Kidney (tissue), 14 donors: ENCODE data around the gene HPS6. TPM values are rescaled to one million over a fixed set of nuclear protein-coding genes. Genes with fewer than 3 reads are reported as not detected.

Experiments
- DNase-seq, 5 donors: peaks; one replicate each; pipeline ENCODE4 v3.0.0-alpha.2; 2013 to 2020
- FAIRE-seq: peaks from 2 replicates; lab custom pipeline; 2012; peaks lifted over from hg19 to GRCh38; lab: Jason Lieb, UNC
- H3K27ac ChIP-seq, 2 donors: one replicate each; pipeline ENCODE4 v1.7.0; 2013; ENCODE audit warnings: low read depth in 2 of 2, low read length in 2 of 2, inconsistent platforms in 1 of 2
- H3K27me3 ChIP-seq: one replicate; pipeline ENCODE4 v1.7.1; 2013; ENCODE audit warnings: low read length, inconsistent platforms; ENCODE audit not compliant: control insufficient read depth, insufficient read depth
- H3K36me3 ChIP-seq, 3 donors: one replicate each; pipeline versions ENCODE4 v1.7.0 to v1.7.1; 2013; ENCODE audit warnings: low read length in 3 of 3, control low read depth in 1 of 3, inconsistent platforms in 1 of 3; ENCODE audit not compliant: insufficient read depth in 3 of 3, control insufficient read depth in 2 of 3
- H3K4me1 ChIP-seq, 3 donors: one replicate each; pipeline versions ENCODE4 v1.7.0 to v1.7.1; 2013; ENCODE audit warnings: low read length in 3 of 3, inconsistent platforms in 1 of 3, low read depth in 1 of 3; ENCODE audit not compliant: control insufficient read depth in 2 of 3, insufficient read depth in 2 of 3
- H3K4me3 ChIP-seq, 3 donors: one replicate each; pipeline versions ENCODE4 v1.7.0 to v1.8.1; 2013; ENCODE audit warnings: low read length in 3 of 3, control low read depth in 1 of 3, inconsistent platforms in 1 of 3
- H3K9ac ChIP-seq, 3 donors: one replicate each; pipeline versions ENCODE4 v1.7.0 to v1.7.1; 2013; ENCODE audit warnings: low read length in 3 of 3, control low read depth in 1 of 3, inconsistent platforms in 1 of 3
- H3K9me3 ChIP-seq, 3 donors: one replicate each; pipeline versions ENCODE4 v1.7.0 to v1.7.1; 2013; ENCODE audit warnings: low read length in 3 of 3, control low read depth in 1 of 3, inconsistent platforms in 1 of 3; ENCODE audit not compliant: control insufficient read depth in 2 of 3, insufficient read depth in 1 of 3
- CTCF ChIP-seq: IDR thresholded peaks from 3 replicates; pipeline ENCODE4 v1.5.1; 2012; ENCODE audit warnings: mild to moderate bottlenecking, moderate library complexity, borderline replicate concordance; ENCODE audit not compliant: insufficient read depth; ENCODE audit errors: extremely low read depth
- intact Hi-C: fragments of 100-400 bp; cut with DNase I; formaldehyde crosslinking; loops from one replicate; pipeline ENCODE4 v1.11.1; 2022
- polyA plus RNA-seq: library from polyadenylated mRNA; stranded (reverse); fragments of 350-450 nt; fragmentation: Illumina TruSeq; extraction: RNeasy Lipid Tissue Mini Kit (QIAGEN cat#74804); gene quantifications from one replicate; pipeline ENCODE4 v1.2.3, GENCODE V29; 2014; ENCODE audit warnings: low read depth, low replicate concordance; ENCODE audit not compliant: insufficient read depth
- total RNA-seq: library from RNA; stranded (reverse); fragmentation: NEBNext Ultra II Directional; extraction: Animal tissue kit (Norgen Biotek cat#: 25700); gene quantifications from one replicate; pipeline ENCODE4 v1.2.1, GENCODE V29; 2021
- donor health status: control.
- donor health status: control.
- donor health status: control.
- donor health status: control.
- donor health status: control.
- donor health status: DM: yes; HTN: yes; CAD: no.
- donor health status: Normal renal cell carcinoma (clear cell type).

HPS6 gene
- total and polyA plus RNA-seq, 2 donors from 2014 or later: 11.9 to 20.0 TPM

DNA sequence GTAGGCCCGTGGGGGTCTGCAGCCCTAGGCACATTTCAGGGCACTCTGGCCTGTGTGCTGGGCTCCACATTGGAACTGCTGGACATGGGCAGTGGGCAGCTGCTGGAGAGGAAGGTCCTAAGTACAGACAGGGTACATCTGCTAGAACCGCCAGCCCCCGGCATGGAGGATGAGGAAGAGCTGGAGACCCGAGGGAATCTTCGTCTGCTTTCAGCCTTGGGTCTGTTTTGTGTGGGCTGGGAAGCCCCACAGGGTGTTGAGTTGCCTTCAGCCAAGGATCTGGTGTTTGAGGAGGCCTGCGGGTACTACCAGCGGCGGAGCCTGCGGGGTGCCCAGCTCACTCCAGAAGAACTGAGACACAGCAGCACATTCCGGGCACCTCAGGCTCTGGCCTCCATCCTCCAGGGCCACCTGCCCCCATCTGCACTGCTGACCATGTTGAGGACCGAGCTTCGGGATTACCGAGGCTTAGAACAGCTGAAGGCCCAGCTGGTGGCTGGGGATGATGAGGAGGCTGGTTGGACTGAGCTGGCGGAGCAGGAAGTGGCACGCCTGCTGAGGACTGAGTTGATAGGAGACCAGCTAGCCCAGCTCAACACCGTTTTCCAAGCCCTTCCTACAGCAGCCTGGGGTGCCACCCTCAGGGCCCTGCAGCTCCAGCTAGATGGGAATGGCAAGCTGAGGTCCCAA lies 1.4 kb downstream of the HPS6 start:
- TF ChIP-seq CTCF: no peak
- Histone ChIP-seq H3K4me3 (peak overlapping the region; percentile 40 to 82 (median 75)), H3K9me3 (no peaks in the 10 kb centered on the region), H3K9ac (peak overlapping the region in 1 of 3 donors; percentile 67), H3K27ac (no peak overlapping the region), H3K4me1 (peaks cover 0 to 21% (median 6%) of the 10 kb centered on the region in 3 donors), H3K27me3 (no peaks in the 10 kb centered on the region), H3K36me3 (peaks cover 0 to 4% (median 0%) of the 10 kb centered on the region in 3 donors)
- FAIRE-seq (no peak), DNase-seq (no peak)
- intact Hi-C loops: no loop called here

DNA sequence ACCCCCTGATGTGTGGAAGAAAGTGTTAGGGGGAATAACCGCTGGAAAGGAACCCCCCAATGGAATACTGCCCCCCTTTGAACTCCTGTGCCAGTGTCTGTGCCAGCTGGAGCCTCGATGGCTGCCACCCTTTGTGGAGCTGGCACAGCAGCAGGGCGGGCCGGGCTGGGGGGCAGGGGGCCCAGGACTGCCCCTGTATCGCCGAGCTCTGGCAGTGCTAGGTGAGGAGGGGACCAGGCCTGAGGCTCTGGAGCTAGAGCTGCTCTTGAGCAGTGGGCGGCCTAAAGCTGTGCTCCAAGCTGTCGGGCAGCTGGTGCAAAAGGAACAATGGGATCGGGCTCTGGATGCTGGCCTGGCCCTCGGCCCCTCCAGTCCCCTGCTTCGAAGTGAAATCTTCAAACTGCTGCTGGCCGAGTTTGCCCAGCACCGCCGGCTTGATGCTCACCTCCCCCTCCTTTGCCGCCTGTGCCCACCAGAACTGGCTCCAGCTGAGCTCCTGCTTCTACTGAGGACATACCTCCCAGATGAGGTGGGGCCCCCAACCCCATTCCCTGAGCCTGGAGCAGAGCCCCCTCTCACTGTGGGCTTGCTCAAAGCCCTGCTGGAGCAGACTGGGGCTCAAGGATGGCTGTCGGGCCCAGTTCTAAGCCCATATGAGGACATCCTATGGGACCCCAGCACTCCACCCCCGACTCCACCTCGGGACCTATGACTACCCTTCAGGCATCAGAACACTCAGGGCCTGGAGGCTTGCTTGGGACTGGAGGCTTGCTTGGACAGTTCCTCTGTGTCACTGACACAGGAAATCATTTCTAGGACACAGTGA lies 2.2 kb downstream of the HPS6 start:
- no peak for TF ChIP-seq CTCF
- FAIRE-seq: no peak
- H3K4me3 ChIP-seq: no peak overlapping the region

DNA sequence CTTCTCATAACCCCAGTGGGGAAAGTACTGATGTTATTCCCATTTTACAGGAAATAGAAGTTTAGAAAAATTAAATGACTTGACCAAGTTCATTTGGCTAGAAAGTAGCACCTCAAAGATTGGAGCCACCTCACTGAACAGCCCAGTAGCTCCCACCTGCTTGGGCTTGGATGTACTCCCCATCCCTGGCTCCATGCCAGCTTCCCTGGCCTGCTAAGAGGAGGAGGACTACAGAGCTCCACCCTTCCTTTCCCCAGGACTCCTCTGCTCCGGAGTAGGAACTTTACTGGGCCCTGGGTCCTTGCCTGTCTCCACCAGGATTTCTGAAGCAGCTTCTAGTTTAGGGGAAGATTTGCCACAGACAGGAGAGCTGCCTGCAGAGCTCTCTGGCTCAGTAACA lies 3.1 kb downstream of the HPS6 start:
- Histone ChIP-seq H3K9ac (no peak overlapping the region), H3K36me3 (peaks cover 0 to 4% (median 0%) of the 10 kb centered on the region in 3 donors), H3K27ac (no peak overlapping the region), H3K27me3 (no peaks in the 10 kb centered on the region), H3K4me3 (no peak overlapping the region), H3K9me3 (no peaks in the 10 kb centered on the region), H3K4me1 (peaks cover 0 to 21% (median 6%) of the 10 kb centered on the region in 3 donors)
- DNase-seq (no peak), FAIRE-seq (no peak)
- intact Hi-C loops: no loop called here
- TF ChIP-seq CTCF: no peak

More for the DNA sequence above, 2.2 kb downstream of the HPS6 start:
- no peaks in the 10 kb centered on the region for H3K27me3 ChIP-seq
- no peaks in the 10 kb centered on the region for H3K9me3 ChIP-seq
- peaks cover 0 to 4% (median 0%) of the 10 kb centered on the region in 3 donors for H3K36me3 ChIP-seq
- H3K9ac ChIP-seq: no peak overlapping the region
- H3K27ac ChIP-seq: no peak overlapping the region
- peaks cover 0 to 21% (median 6%) of the 10 kb centered on the region in 3 donors for H3K4me1 ChIP-seq
- no peak for DNase-seq
- intact Hi-C loops: no loop called here
